Stomach smooth muscle (tissue), 2 donors: ENCODE data around the gene HIBCH.
"Not testable (repeated sequence)": the region's sequence is repeated elsewhere in the genome, so short reads cannot be mapped to it uniquely, and the experiment has no call there.

Experiments
- H3K27ac ChIP-seq: one replicate; pipeline ENCODE4 v1.7.0; 2013; ENCODE audit warnings: mild to moderate bottlenecking, low read length, inconsistent platforms
- H3K27me3 ChIP-seq, 2 donors: one replicate each; pipeline ENCODE4 v1.7.0; 2013; ENCODE audit warnings: low read length in 2 of 2; ENCODE audit not compliant: insufficient read depth in 2 of 2, control insufficient read depth in 1 of 2
- H3K36me3 ChIP-seq, 2 donors: one replicate each; pipeline ENCODE4 v1.7.0; 2013; ENCODE audit warnings: low read length in 2 of 2; ENCODE audit not compliant: control insufficient read depth in 2 of 2, insufficient read depth in 2 of 2
- H3K4me1 ChIP-seq: one replicate; pipeline ENCODE4 v1.7.0; 2013; ENCODE audit warnings: low read length; ENCODE audit not compliant: control insufficient read depth, insufficient read depth
- H3K4me3 ChIP-seq, 2 donors: one replicate each; pipeline ENCODE4 v1.7.0; 2013; ENCODE audit warnings: low read length in 2 of 2
- H3K9ac ChIP-seq, 2 donors: one replicate each; pipeline ENCODE4 v1.7.0; 2013; ENCODE audit warnings: low read length in 2 of 2, mild to moderate bottlenecking in 1 of 2
- H3K9me3 ChIP-seq, 2 donors: one replicate each; pipeline ENCODE4 v1.7.0; 2013; ENCODE audit warnings: low read length in 2 of 2; ENCODE audit not compliant: control insufficient read depth in 2 of 2
- donor health status: healthy.
- donor health status: Pancreatic carcinoma.

The HIBCH gene

GRCh38 chr2:190235551-190236075 lies 84.0 kb downstream of the HIBCH start:
- Histone ChIP-seq H3K27ac (no peak overlapping the region), H3K4me1 (no peaks in the 10 kb centered on the region), H3K9me3 (no peaks in the 10 kb centered on the region)

GRCh38 chr2:190235101-190235500 lies 84.5 kb downstream of the HIBCH start:
- no peak overlapping the region for H3K9ac ChIP-seq

More at GRCh38 chr2:190235551-190236075, 84.0 kb downstream of the HIBCH start:
- Histone ChIP-seq H3K4me3 (no peak overlapping the region), H3K36me3 (peaks cover 4 to 5% of the 10 kb centered on the region in 2 donors), H3K9ac (no peak overlapping the region), H3K27me3 (no peaks in the 10 kb centered on the region)

GRCh38 chr2:190223989-190224388 lies 95.6 kb downstream of the HIBCH start:
- not testable (repeated sequence) for H3K4me1 ChIP-seq, H3K9ac ChIP-seq, H3K4me3 ChIP-seq, H3K36me3 ChIP-seq, H3K9me3 ChIP-seq, H3K27ac ChIP-seq, H3K27me3 ChIP-seq

More at GRCh38 chr2:190235101-190235500, 84.5 kb downstream of the HIBCH start:
- Histone ChIP-seq H3K36me3 (peaks cover 4 to 5% of the 10 kb centered on the region in 2 donors), H3K4me3 (no peak overlapping the region), H3K27ac (no peak overlapping the region), H3K27me3 (no peaks in the 10 kb centered on the region), H3K9me3 (no peaks in the 10 kb centered on the region), H3K4me1 (no peaks in the 10 kb centered on the region)

- H3K27ac ChIP-seq, H3K9ac ChIP-seq, H3K9me3 ChIP-seq, H3K4me3 ChIP-seq, H3K4me1 ChIP-seq, H3K27me3 ChIP-seq, H3K36me3 ChIP-seq: not testable (repeated sequence)
These were observed 96.9 kb downstream of the HIBCH start for GRCh38 chr2:190222745-190223144.

GRCh38 chr2:190221429-190221828 lies 98.2 kb downstream of the HIBCH start:
- Histone ChIP-seq H3K4me1 (no peaks in the 10 kb centered on the region), H3K4me3 (no peak overlapping the region), H3K36me3 (peaks cover 5 to 6% of the 10 kb centered on the region in 2 donors), H3K9ac (no peak overlapping the region), H3K9me3 (peaks cover 0 to 7% of the 10 kb centered on the region in 2 donors), H3K27ac (no peak overlapping the region), H3K27me3 (no peaks in the 10 kb centered on the region)

GRCh38 chr2:190219186-190219585 lies 100.4 kb downstream of the HIBCH start:
- no peaks in the 10 kb centered on the region for H3K4me1 ChIP-seq
- no peaks in the 10 kb centered on the region for H3K27me3 ChIP-seq
- H3K9ac ChIP-seq = no peak overlapping the region
- H3K4me3 ChIP-seq = no peak overlapping the region
- H3K27ac ChIP-seq = no peak overlapping the region
- H3K9me3 ChIP-seq = peaks cover 0 to 7% of the 10 kb centered on the region in 2 donors
- peaks cover 5 to 6% of the 10 kb centered on the region in 2 donors for H3K36me3 ChIP-seq

- H3K36me3 ChIP-seq = peaks cover 5 to 6% of the 10 kb centered on the region in 2 donors
These were observed 102.0 kb downstream of the HIBCH start for GRCh38 chr2:190217616-190218015.

GRCh38 chr2:190216829-190217228 lies 102.8 kb downstream of the HIBCH start:
- H3K4me1 ChIP-seq = no peaks in the 10 kb centered on the region
- H3K4me3 ChIP-seq = no peak overlapping the region
- no peaks in the 10 kb centered on the region for H3K27me3 ChIP-seq
- H3K27ac ChIP-seq = no peak overlapping the region
- H3K9ac ChIP-seq = no peak overlapping the region
- peaks cover 4 to 5% of the 10 kb centered on the region in 2 donors for H3K36me3 ChIP-seq
- H3K9me3 ChIP-seq = no peaks in the 10 kb centered on the region

More at GRCh38 chr2:190217616-190218015, 102.0 kb downstream of the HIBCH start:
- Histone ChIP-seq H3K9me3 (no peaks in the 10 kb centered on the region), H3K27me3 (no peaks in the 10 kb centered on the region), H3K9ac (no peak overlapping the region), H3K4me3 (no peak overlapping the region), H3K4me1 (no peaks in the 10 kb centered on the region), H3K27ac (no peak overlapping the region)

GRCh38 chr2:190215620-190216019 lies 104.0 kb downstream of the HIBCH start:
- H3K4me1 ChIP-seq = no peaks in the 10 kb centered on the region
- no peak overlapping the region for H3K4me3 ChIP-seq
- no peak overlapping the region for H3K9ac ChIP-seq
- H3K36me3 ChIP-seq = peaks cover 2 to 5% of the 10 kb centered on the region in 2 donors
- no peak overlapping the region for H3K27ac ChIP-seq
- no peaks in the 10 kb centered on the region for H3K9me3 ChIP-seq
- no peaks in the 10 kb centered on the region for H3K27me3 ChIP-seq

GRCh38 chr2:190214426-190215194 lies 105.0 kb downstream of the HIBCH start:
- Histone ChIP-seq H3K9ac (no peak overlapping the region), H3K27me3 (no peaks in the 10 kb centered on the region), H3K4me3 (no peak overlapping the region), H3K9me3 (no peaks in the 10 kb centered on the region), H3K36me3 (peaks cover 2 to 5% of the 10 kb centered on the region in 2 donors), H3K27ac (no peak overlapping the region), H3K4me1 (no peaks in the 10 kb centered on the region)
